M059J (cell line): Measurements from ENCODE around the gene ANKRD37. TPM values are rescaled to one million over a fixed set of nuclear protein-coding genes. Genes with fewer than 3 reads are reported as not detected.
A peak's percentile ranks its signal among the peaks of the same experiment; 100 is the strongest.

Experiments
- DNase-seq: peaks from one replicate; pipeline ENCODE4 v3.0.0-alpha.2; 2012; ENCODE audit warnings: low read depth
- total RNA-seq: library from RNA; depleted of rRNA; stranded (reverse); fragments of >200 nt; shearing (Covaris generic); gene quantifications from 2 replicates; pipeline ENCODE4 v1.2.3, GENCODE V29; 2014; rRNA removed

ANKRD37 gene
- total RNA-seq, 1 experiment from 2014 or later = 8.5 TPM

DNA sequence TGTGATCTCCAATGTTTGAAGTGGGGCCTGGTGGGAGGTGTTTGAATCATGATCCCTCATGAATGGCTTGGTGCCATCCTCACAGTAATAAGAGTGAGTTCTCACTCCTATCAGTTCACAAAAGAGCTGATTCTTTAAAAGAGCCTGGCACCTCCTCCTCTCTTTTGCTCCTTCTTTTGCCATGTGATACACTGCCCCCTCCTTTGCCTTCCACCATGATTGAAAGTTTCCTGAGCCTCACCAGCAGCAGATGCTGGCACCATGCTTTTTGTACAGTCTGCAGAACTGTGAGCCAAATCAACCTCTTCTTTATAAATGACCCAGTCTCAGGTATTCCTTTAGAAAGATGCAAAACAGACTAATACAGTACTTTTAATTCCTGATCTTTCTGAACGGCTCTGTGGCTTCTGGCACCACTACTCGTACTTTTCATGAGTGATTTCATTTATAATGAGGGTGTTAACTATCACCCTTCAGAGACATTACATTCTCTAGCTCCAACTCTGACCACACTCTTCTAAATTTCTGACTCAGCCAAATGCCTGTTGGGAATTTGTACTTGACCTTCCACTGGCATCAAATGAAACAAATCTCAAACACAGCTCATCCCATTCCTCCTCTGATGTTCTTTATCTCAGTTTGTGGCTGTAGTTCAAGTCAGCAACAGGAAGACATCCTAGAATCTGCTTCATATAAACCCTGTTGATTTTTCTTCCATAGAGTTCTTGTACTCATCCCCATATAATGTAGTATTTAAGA is 24.9 kb downstream of the ANKRD37 start:
- peak; percentile 63 for DNase-seq

DNA sequence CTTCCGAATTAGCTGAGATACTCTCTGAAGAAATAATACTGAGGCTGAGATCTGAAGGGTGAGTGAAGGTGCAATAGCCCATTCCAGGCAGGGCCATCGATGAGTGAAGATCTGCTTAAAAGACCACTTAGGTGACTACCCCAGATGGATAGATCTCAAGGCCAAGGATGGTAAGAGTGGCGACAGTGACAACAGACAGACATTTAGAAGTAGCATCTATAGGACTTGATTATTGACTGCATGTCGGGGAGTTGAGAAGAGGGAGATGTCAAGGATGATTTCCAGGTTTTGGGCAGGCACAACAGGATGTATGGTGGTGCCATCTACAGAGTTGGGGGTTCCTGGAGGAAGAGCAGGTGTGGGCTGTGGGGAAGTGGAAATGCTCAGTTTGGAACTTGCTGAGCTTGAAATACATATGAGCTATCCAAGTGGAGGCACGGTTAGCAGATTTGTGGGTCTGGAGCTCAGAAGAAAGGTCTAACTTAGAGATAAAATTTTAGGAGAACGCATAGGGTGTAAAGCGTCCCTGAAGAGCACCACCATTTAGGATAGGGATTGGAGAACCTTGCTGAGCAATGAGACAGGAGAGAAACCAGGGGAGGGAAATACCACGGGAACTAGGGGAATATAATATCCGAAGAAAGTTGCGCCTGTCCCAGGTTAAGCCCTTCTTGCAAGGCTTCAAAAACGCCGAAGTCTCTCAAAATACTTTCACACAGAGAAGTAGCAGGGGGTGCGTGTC is 28.4 kb downstream of the ANKRD37 start:
- no peak for DNase-seq

DNA sequence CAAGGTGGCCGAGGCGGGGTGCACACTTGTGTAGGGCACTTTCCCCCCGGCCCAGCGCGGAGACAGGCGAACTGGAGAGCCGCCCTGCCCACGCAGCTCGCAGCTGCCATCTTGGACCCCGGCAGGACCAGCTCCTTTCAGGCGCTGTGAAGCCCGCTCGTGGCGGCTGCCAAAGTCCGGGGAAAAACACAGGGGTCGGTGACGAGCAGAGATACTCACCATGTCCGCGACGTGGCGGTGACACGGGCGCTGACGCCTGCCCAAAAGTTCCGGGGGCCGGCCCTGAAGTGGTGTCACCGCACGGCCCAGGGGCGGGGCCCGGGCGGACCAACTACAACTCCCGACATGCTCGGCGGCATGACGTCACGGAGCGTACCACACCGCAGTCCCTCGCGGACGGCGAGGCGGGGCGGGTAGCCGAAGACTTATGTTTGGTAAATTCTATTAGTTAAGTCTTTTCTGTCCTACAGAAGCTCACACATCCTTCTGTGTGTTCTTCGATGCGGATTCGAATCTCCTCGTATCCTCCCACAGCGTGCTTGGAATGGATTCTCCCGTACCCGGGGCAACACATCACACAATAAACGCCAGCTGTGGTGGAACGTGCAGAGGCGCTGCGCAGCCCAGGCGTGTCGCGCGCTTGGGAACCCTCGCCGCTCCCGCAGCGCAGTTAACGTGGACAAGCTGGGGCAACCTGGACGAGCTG is 29.2 kb downstream of the ANKRD37 start, which contains the start of gene UFSP2:
TSS of gene UFSP2 (minus strand) at position 318 of the 706 bp plus-strand sequence. CDS start at position 222, 96 bp downstream.
- DNase-seq = peak; percentile 80

DNA sequence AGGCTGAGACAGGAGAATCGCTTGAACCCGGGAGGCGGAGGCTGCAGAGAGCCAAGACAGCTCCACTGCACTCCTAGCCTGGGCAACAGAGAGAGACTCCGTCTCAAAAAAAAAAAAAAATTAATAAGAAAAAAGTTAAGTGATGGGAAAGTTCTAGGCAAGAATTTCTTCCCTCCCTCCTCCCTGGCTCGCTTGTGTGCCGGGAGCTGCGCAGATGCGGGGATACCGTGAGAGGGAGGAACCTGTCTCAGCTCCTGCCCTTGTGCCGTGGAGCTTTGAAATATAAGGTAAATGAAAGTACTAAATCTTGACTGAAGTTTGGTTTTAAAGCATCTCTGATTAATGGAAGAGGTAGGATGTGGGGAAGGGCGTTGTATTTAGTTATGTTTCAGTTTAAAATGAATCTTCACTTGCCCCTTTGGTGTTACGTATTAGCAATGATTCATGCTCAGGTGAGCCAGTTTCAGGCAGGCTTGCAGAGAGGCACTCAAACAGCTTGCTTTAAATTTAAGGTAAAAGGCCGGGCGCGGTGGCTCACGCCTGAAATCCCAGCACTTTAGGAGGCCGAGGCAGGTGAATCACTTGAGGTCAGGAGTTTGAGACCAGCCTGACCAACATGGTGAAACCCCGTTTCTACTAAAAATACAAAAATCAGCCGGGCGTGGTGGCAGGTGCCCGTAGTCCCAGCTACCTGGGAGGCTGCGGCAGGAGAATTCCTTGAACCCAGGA is 30.5 kb downstream of the ANKRD37 start:
- no peak for DNase-seq

DNA sequence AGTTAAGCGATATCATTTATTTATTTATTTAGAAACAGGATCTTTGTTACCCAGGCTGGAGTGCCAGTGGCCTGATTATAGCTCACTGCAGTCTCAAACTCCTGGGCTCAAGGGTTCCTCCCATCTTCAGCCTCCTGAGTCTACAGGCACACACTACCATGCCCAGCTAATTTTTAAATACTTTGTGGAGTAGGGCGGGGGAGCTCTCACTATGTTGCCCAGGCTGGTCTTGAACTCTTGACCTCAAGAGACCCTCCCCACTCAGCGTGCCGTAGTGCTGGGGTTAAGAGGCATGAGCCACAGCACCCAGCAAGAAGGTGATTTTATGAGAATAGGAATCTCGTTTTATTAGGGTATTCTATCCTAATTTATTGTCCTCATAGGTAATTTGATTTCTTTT is 33.0 kb downstream of the ANKRD37 start:
- DNase-seq = no peak

DNA sequence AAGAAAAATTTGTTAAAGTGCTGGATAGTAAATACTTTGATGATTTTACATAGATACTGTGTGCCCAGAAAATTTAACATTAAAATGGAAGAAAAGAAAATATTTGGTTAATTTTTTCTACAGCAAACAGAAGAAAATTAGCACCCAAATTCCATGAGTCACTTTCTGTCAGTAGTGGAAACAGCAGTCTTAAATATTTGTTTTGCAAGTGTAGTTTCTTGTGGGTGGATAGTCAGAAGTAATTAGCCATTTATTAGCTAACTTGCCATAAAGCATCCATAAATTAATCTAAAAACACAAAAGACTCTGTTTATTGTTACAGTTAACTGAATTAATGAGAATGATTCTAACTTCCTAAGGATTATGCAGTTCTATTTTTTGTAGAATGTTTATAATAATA is 38.8 kb downstream of the ANKRD37 start:
- no peak for DNase-seq

DNA sequence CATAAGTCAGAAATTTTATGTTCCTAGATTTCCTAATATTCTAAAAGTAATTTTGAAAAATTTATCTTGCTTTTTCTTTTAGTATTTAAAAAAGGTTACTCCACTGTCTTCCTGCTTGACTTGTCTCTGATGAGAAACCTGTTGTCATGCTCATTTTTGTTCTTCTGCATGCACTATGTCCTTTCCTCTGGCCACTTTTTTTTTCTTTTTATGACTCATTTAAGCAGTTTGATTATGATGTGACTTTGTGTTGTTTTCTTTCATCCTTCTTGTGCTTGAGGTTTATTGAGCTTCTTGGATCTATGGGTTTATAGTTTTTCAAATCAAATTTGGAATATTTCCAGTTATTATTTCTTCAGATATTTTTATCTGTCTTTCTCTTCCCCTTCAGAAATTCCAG is 41.2 kb downstream of the ANKRD37 start:
- no peak for DNase-seq

DNA sequence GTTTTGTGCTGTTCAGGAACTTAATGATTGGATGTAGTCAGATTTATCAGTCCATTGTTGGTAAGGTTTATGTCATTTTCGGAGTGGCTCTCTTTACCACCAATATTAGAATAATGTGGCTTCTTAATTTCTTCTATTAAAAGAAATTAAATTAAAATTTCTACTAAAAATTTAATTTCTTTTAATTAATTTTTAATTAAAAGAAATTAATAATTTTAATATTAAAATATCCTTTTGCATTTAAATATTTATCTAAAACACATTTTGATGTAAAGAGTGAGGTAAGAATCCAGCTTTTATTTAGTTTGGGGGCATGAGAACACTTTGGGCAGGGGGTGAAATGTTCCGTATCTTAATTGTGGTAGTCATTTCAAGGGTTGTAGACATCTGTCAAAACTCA is 44.8 kb downstream of the ANKRD37 start:
- DNase-seq = no peak

DNA sequence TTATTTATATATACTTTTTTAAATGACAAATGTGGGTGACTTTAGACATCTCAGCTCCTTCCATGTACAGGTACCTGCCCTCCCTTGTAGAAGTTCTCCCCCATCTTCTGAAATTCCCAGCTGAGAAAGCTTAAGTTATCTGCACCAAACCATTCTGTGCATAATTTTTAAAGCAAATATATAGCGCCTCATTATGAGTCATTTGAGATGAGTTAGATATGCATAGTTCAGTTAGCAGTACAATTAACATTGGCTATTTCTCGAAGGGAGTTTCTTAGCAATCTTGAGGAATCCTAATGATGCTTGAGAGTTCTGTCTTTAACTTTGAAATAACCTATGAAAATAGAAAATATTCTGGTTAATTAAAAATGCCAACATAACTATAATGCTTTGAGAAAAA is 48.6 kb downstream of the ANKRD37 start:
- DNase-seq = no peak

Other genes starting within 250 kb of the ANKRD37 start
- 15.3 and 20.4 TPM in 2 replicates for gene CFAP97, start 192.8 kb upstream of the ANKRD37 start, total RNA-seq
- 14.5 and 19.8 TPM in 2 replicates for gene SNX25, start 187.2 kb upstream of the ANKRD37 start, total RNA-seq
- 0.07 and 0.34 TPM in 2 replicates for gene LRP2BP, start 917 bp upstream of the ANKRD37 start, total RNA-seq
- 27.2 TPM in 2 replicates for gene UFSP2, start 29.1 kb downstream of the ANKRD37 start, total RNA-seq
- 1.7 TPM in 1 of 2 replicates, not detected in the other for gene CCDC110, start 74.9 kb downstream of the ANKRD37 start, total RNA-seq
- 7.4 and 14.5 TPM in 2 replicates for gene PDLIM3, start 138.7 kb downstream of the ANKRD37 start, total RNA-seq